Tibial artery (tissue), 4 donors: Measurements from ENCODE around the gene RAB9A.
"Not testable (repeated sequence)": the region's sequence is repeated elsewhere in the genome, so short reads cannot be mapped to it uniquely, and the experiment has no call there.

Experiments used
- DNase-seq, 2 donors: peaks; one replicate each; pipeline ENCODE4 v3.0.0-alpha.2; 2019
- H3K27ac ChIP-seq, 2 donors: fragments of 200-600 bp; sonication (generic) in 1 of 2; 1 replicate in 1 of 2; 2 replicates in 1 of 2; pipeline ENCODE4 v1.5.1; 2018 to 2019; ENCODE audit warnings: mild to moderate bottlenecking in 1 of 2
- H3K27me3 ChIP-seq, 2 donors: fragments of 200-600 bp; sonication (generic) in 1 of 2; one replicate each; pipeline versions ENCODE4 v1.5.1 to v1.6.0; 2016 to 2019
- H3K36me3 ChIP-seq, 3 donors: fragments of 200-600 bp; sonication (generic) in 2 of 3; one replicate each; pipeline ENCODE4 v1.5.1; 2016 to 2019; ENCODE audit warnings: mild to moderate bottlenecking in 2 of 3
- H3K4me1 ChIP-seq, 4 donors: fragments of 200-600 bp; sonication (generic) in 2 of 4; 1 replicate in 3 of 4; 2 replicates in 1 of 4; pipeline ENCODE4 v1.5.1; 2016 to 2019
- H3K4me3 ChIP-seq, 2 donors: fragments of 200-600 bp; sonication (generic) in 1 of 2; 1 replicate in 1 of 2; 2 replicates in 1 of 2; pipeline ENCODE4 v1.5.1; 2018 to 2019; ENCODE audit warnings: mild to moderate bottlenecking in 2 of 2
- H3K9me3 ChIP-seq, 3 donors: fragments of 200-600 bp; sonication (generic) in 1 of 3; one replicate each; pipeline ENCODE4 v1.5.1; 2016 to 2019
- intact Hi-C: fragments of 100-400 bp; cut with DNase I; formaldehyde crosslinking; loops from one replicate; pipeline ENCODE4 v1.15.0; 2023; ENCODE audit warnings: low total_unique reads
- TF ChIP-seq, protein P1 (sequence below), 2 experiments: fragments of 200-600 bp in 1 of 2; fragments of 450-650 bp in 1 of 2; IDR thresholded peaks; one replicate each; pipeline ENCODE4 v1.5.1; 2017 to 2019; ENCODE audit warnings: antibody characterized with exemption in 2 of 2, mild to moderate bottlenecking in 1 of 2, moderate library complexity in 1 of 2

Gene RAB9A

DNA sequence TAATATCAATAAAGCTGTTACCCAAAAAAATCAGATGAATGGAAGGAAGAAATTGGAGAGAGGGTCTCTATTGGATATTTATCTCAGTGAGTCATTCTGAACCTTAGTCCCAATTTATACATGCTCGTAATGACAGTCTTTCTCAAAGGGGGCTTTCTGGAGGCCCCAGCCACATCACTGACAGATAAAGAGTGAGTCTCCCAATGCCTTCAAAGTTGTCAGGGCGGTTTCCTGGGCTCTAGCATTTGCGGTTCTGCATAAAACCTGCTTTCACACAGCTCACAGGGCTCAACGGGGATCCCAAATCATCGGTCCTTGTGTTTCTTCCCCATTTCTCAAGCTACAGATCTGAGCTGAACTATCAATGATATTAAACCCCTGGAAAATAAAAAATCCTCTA is 18.7 kb upstream of the RAB9A start:
- Histone ChIP-seq H3K36me3 (no peaks in the 10 kb centered on the region), H3K9me3 (no peaks in the 10 kb centered on the region), H3K27me3 (no peaks in the 10 kb centered on the region), H3K4me1 (peaks cover 0 to 8% (median 2%) of the 10 kb centered on the region in 4 donors), H3K27ac (no peak overlapping the region), H3K4me3 (no peak overlapping the region)
- TF ChIP-seq, protein P1, sequence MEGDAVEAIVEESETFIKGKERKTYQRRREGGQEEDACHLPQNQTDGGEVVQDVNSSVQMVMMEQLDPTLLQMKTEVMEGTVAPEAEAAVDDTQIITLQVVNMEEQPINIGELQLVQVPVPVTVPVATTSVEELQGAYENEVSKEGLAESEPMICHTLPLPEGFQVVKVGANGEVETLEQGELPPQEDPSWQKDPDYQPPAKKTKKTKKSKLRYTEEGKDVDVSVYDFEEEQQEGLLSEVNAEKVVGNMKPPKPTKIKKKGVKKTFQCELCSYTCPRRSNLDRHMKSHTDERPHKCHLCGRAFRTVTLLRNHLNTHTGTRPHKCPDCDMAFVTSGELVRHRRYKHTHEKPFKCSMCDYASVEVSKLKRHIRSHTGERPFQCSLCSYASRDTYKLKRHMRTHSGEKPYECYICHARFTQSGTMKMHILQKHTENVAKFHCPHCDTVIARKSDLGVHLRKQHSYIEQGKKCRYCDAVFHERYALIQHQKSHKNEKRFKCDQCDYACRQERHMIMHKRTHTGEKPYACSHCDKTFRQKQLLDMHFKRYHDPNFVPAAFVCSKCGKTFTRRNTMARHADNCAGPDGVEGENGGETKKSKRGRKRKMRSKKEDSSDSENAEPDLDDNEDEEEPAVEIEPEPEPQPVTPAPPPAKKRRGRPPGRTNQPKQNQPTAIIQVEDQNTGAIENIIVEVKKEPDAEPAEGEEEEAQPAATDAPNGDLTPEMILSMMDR (IDR thresholded peaks at IDR 0.05): no peak
- intact Hi-C loops: no loop called here
- no peak for DNase-seq

DNA sequence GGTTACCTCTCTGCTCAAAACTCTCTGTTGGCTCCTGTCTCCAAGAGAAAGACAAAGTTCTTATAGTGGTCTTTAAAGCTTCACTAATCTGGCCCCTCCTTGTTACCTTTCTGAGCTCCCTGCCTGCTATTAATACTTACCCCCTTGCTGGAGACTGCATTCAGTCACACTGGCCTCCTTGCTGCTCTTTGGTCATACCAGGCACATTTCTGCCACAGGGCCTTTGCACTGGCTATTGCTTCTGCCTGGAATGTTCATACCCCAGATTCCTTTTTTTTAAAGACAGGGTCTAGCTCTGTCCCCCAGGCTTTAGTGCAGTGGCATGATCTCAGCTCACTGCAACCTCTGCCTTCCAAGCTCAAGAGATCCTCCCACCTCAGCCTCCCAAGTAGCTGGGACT is 15.9 kb upstream of the RAB9A start:
- TF ChIP-seq, protein P1 (IDR thresholded peaks at IDR 0.05): no peak
- no peak overlapping the region for H3K4me3 ChIP-seq
- no peaks in the 10 kb centered on the region for H3K36me3 ChIP-seq

DNA sequence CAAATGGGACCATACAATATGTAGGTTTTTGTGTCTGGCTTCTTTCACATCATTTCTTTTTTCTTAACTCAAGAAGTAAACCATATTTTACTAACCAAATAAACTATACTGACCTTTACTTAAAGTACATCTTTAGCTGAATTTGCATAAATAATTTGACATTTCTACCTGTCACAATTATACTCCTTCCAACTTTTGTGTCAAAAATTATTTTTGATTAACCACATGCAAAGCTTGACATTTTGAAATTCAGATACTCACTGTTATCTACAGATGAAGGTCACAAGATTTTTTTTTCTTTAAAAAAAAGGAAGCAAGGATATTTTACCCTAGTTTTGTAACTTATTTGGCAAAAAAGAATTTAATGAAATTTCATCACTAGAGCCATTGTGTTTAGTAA is 12.0 kb upstream of the RAB9A start:
- intact Hi-C loops: no loop called here
- H3K4me3 ChIP-seq: no peak overlapping the region
- no peak for DNase-seq
- H3K27ac ChIP-seq: no peak overlapping the region
- no peaks in the 10 kb centered on the region for H3K36me3 ChIP-seq
- H3K4me1 ChIP-seq: no peaks in the 10 kb centered on the region
- H3K9me3 ChIP-seq: no peaks in the 10 kb centered on the region
- TF ChIP-seq, protein P1 (IDR thresholded peaks at IDR 0.05): no peak
- no peaks in the 10 kb centered on the region for H3K27me3 ChIP-seq

More for the DNA sequence above, 15.9 kb upstream of the RAB9A start:
- H3K4me1 ChIP-seq: no peaks in the 10 kb centered on the region
- H3K9me3 ChIP-seq: no peaks in the 10 kb centered on the region
- no peak overlapping the region for H3K27ac ChIP-seq
- intact Hi-C loops: no loop called here
- H3K27me3 ChIP-seq: no peaks in the 10 kb centered on the region
- DNase-seq: no peak

DNA sequence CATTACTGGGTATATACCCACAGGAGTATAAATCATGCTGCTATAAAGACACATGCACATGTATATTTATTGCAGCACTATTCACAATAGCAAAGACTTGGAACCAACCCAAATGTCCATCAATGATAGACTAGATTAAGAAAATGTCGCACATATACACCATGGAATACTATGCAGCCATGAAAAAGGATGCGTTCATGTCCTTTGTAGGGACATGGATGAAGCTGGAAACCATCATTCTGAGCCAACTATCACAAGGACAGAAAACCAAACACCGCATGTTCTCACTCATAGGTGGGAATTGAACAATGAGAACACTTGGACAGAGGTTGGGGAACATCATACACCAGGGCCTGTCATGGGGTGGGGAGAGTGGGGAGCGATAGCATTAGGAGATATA is 9.2 kb upstream of the RAB9A start:
- intact Hi-C loops, H3K4me1 ChIP-seq, H3K27ac ChIP-seq, H3K36me3 ChIP-seq, DNase-seq, H3K27me3 ChIP-seq, H3K4me3 ChIP-seq, H3K9me3 ChIP-seq: not testable (repeated sequence)

DNA sequence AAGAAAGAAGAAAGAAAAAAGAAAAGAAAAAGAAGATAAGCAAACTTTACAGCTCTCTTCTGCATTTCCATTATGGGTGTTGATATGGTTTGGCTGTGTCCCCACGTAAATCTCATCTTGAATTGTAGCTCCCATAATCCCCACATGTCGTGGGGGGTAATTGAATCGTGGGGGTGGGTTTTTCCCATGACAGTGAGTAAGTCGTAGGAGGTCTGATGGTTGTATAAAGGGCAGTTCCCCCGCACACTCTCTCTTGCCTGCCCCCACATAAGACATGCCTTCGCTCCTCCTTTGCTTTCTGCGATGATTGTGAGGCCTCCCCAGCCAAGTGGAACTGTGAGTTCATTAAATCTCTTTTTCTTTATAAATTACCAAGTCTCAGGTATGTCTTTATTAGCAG is 7.3 kb upstream of the RAB9A start:
- Histone ChIP-seq H3K4me3 (no peak overlapping the region), H3K4me1 (no peaks in the 10 kb centered on the region), H3K9me3 (no peaks in the 10 kb centered on the region), H3K36me3 (no peaks in the 10 kb centered on the region), H3K27ac (no peak overlapping the region), H3K27me3 (no peaks in the 10 kb centered on the region)
- TF ChIP-seq, protein P1 (IDR thresholded peaks at IDR 0.05): no peak
- DNase-seq: no peak
- intact Hi-C loops: no loop called here

DNA sequence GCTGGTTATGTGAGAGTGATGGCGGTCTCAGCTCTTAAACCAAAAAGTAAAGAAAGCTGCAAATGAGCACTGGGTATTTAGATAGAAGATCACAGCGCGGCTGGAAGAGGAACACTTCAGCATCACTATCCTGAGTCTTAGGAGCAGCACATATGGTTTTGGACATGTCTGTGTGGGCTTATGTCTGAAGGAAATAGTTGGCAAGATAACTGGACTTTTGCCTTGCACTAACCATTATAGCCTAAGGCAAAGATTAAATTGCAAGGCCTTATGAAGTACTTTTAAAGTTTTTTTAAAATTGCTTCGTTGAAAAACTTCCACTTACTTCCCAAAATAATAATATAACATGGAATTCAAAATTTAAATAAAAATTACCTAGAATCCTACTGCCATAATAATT is 4.6 kb upstream of the RAB9A start:
- H3K27ac ChIP-seq: no peak overlapping the region
- no peaks in the 10 kb centered on the region for H3K36me3 ChIP-seq
- DNase-seq: no peak
- H3K4me1 ChIP-seq: no peaks in the 10 kb centered on the region
- TF ChIP-seq, protein P1 (IDR thresholded peaks at IDR 0.05): no peak
- no peaks in the 10 kb centered on the region for H3K9me3 ChIP-seq
- H3K27me3 ChIP-seq: no peaks in the 10 kb centered on the region
- intact Hi-C loops: no loop called here
- H3K4me3 ChIP-seq: no peak overlapping the region
